RCC 7860 (cell line): Measurements from ENCODE around the gene MRNIP.

Experiments used
- DNase-seq: peaks from one replicate; pipeline ENCODE4 v3.0.0-alpha.2; 2015; ENCODE audit warnings: low spot score
- FAIRE-seq: peaks from 2 replicates; lab custom pipeline; 2012; peaks lifted over from hg19 to GRCh38; lab: Jason Lieb, UNC

Gene MRNIP

DNA sequence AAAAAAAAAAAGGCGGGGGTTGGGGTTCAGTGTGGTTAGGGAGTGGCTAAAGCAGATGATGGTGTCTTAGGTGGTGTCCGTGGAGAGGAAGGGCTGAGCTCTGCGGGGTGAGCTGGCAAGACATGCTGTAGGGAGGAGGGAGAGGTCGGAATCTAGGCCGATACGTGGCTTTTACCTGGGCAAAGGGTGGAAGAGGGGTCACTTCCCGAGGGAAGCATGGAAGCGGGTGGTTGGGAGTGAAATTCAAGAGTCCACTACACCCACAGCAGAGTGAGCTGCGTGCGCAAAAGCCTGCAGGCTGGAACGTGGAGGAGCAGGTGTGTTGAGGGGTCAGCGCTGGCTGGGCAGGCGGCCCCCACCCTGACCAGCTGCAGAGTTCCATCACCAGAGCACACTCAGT lies 31.3 kb upstream of the MRNIP start:
- no peak for FAIRE-seq
- DNase-seq, result no peak

DNA sequence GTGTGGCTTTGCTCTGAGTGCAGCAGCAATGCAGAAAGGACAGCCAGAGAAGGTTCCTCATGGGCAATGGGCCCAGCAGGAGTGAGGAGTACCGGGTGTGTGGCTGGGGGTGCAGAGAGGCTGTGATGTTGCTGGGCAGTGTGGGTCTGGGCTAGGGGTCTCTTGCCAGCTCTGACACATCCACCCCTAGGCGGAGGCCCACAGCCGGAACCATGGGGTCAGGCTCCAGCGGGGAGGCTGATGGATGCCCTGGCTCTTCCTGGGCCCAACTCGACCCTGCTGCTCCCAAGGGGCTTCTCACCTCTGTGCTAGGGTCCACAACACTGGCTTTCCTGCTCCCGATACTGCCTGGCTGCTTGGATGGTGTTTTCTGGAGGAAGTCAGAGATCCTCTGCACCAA lies 29.2 kb upstream of the MRNIP start:
- FAIRE-seq (no peak), DNase-seq (no peak)

- no peak for FAIRE-seq
- DNase-seq, result no peak
These were observed 28.5 kb upstream of the MRNIP start for GRCh38 chr5:179887095-179887494.

- no peak for FAIRE-seq
- no peak for DNase-seq
These were observed 27.7 kb upstream of the MRNIP start for GRCh38 chr5:179886190-179886911.

DNA sequence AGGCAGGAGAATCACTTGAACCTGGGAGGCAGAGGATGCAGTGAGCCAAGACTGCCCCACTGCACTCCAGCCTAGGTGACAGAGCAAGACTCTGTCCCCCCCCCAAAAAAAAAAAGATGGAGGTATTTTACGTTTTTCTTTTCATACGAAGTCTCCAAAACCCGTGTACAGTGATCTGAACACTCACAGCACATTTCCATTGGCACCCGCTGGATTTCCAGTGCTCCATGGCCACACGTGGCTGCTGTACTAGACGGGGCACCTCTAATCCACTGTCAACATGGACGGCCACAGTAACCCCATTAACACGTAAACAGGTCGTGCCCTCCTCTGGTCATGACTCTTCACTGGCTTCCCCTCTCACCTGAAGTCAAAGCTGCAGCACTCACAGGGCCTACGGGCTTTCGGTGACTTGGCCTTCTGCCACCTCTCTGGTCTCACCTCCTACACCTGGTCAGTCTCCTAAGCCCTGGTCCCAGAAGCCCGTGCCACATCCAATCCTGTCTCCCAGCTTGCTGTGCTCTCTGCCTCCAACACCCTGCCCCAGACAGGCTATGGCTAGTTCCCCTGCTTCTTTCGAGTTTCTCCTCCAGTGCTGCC lies 27.0 kb upstream of the MRNIP start:
- FAIRE-seq (no peak), DNase-seq (no peak)

GRCh38 chr5:179883163-179883562 lies 24.5 kb upstream of the MRNIP start:
- FAIRE-seq, result no peak
- DNase-seq, result no peak

DNA sequence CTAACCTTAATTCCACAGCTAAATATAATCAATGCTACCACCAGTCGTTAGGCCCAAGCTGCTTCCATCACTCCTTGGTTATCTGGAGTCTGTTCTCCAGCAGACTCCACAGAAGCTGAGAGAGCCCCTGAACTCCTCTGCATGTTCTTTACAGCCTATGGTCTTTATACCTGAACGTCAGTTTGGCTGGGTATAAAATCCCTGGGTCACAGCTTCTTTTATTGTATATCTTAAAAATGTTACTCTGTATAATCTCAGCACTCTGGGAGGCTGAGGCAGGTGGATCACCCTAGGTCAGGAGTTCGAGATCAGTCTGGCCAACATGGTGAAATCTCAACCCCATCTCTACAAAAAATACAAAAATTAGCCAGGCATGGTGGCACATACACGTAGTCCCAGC lies 23.7 kb upstream of the MRNIP start:
- no peak for FAIRE-seq
- DNase-seq, result no peak

DNA sequence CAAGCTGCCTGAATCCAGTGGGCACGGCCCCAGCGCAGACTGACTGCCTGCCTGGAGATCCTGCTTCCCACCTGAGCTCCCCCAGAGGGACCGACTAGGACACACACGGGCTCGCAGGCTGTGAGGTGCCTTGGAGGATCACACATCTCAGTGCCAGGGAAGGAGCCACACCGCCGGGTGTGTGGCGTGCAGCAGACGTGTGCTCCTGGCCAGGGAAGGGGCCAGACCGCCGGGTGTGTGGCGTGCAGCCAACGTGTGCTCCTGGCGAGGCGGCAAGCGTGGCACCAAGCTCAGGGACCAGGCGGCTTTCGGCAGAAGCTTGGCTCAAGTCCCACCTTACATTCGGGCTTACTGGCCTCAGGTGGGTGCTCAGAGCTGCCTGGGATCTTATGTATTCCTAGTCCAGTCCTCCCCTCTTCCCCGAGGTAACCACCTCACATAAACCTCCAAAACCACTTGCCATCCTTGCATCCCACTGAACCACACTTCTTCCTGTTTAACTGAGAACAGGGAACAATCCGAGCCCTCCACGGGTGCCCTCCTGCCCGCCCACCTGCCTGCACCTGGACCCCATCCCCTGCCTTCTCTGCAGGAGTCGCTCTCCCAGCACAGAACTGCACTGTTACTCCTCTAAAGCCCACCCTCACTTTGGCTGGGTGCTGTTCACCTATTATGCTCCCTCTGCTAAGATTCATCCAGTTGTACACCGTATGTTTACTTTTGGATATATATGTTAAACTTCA lies 22.4 kb upstream of the MRNIP start:
- no peak for DNase-seq
- no peak for FAIRE-seq

GRCh38 chr5:179880066-179880650 lies 21.5 kb upstream of the MRNIP start:
- FAIRE-seq (no peak), DNase-seq (no peak)

- DNase-seq, result no peak
- no peak for FAIRE-seq
These were observed 21.0 kb upstream of the MRNIP start for GRCh38 chr5:179879690-179880010.

DNA sequence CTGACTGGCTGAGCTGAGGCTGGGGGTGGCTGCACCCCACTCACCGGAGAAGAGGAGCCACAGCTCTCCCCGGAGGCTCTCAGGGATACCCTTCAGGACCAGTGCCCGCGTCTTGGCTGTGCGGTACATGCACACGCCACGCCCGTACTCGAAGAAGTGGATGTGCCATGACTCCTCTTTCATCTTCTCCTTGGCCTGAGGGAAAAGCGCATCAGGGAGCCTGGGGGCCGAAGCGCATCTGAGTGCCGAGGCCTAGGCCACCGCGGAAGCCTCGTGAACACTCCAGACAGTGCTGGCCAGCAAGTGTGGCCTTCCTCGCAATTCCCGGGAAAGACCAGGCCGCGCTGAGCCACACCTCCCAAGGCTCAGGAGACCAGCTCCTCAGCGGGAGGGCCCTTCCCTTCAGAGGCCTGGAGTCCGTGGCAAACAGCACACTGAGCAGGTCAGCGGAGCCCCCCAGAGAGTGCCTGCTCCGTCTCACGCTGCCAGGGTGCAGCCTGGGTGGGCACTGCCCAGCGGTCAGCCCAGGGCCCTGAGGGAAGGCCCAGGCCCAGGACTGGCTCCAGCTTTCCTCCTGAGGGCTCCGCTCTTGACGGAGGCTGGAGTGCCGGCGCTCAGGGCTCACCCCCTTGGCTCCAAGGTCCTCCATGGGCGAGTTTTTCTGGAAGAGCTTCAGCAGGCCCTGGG lies 20.5 kb upstream of the MRNIP start:
- FAIRE-seq (no peak), DNase-seq (no peak)

- peak; percentile 63 for FAIRE-seq
These were observed 19.8 kb upstream of the MRNIP start for GRCh38 chr5:179878222-179879002.

GRCh38 chr5:179876610-179876952 lies 18.0 kb upstream of the MRNIP start:
- no peak for FAIRE-seq
- DNase-seq, result no peak

More at GRCh38 chr5:179878222-179879002, 19.8 kb upstream of the MRNIP start:
- DNase-seq, result peak; percentile 68

- FAIRE-seq (no peak), DNase-seq (no peak)
These were observed 17.4 kb upstream of the MRNIP start for GRCh38 chr5:179875741-179876609.

GRCh38 chr5:179874536-179875292 lies 16.1 kb upstream of the MRNIP start:
- FAIRE-seq (no peak), DNase-seq (no peak)

- no peak for FAIRE-seq
These were observed 15.5 kb upstream of the MRNIP start for GRCh38 chr5:179874136-179874535.

DNA sequence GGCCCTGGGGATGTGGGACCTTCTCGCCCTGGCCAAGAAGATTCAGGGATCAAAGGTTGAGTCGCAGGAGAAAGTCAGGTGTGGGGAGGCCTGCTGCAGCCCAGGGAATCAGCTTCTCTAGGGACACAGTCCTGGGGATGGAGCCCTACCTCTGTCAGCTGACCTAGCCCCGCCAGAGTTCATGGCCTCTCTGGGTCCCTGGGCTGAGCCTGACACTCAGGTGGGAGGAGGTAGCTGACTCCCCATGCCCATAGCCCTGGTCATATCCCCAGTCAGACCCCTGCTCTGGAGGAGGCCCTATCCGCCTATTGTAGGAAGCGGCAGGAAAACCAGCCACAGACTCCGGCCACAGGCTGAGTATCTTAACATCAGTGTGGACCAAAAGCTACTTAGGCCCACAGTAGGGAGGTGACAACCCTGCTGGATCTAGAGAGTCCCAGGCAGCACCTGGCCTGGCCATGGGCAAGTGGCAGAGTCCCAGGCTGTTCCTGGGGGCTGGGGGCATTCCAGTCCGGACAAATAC lies 15.0 kb upstream of the MRNIP start:
- DNase-seq, result no peak
- no peak for FAIRE-seq

More at GRCh38 chr5:179874136-179874535, 15.5 kb upstream of the MRNIP start:
- no peak for DNase-seq

DNA sequence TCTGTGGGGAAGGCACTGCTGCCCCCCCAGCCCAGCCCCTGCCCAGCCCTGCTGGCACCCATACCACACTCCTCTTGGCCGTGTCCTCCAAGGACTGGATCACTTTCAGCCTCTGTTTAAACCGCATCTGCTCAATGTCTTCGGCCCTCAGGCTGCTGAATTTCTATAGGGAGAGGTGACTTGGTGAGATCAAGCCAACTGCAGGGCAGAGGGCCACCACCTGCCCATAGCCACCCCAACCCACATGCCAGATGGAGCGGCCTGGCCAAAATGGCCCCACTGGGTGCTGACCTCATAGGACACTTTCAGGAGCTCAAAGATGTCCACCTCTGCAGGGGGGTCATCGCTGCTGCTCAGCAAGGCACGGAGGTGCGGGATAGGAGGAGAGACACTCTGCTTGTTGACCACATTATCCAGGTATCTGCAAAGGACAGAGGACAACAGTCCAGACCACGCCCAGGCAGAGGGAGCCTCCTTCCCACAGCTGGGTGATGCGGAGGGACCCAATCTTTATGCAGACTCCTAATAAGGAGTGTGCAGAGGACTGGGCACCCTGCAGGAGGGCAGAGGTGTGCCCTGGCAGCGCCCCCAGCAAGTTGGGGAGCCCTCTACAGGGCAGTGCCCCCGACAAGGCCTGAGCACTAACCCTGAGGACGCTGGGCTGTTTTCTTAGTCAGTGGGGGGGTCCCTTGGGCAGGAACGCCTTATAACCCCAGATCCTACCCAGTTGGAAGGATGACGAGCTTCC lies 14.4 kb upstream of the MRNIP start:
- no peak for DNase-seq

More for the DNA sequence above, 14.4 kb upstream of the MRNIP start:
- no peak for FAIRE-seq
